ENCODE data around the gene DTX2.
"Not testable (repeated sequence)": the region's sequence is repeated elsewhere in the genome, so short reads cannot be mapped to it uniquely, and the experiment has no call there.

The DTX2 gene

DNA sequence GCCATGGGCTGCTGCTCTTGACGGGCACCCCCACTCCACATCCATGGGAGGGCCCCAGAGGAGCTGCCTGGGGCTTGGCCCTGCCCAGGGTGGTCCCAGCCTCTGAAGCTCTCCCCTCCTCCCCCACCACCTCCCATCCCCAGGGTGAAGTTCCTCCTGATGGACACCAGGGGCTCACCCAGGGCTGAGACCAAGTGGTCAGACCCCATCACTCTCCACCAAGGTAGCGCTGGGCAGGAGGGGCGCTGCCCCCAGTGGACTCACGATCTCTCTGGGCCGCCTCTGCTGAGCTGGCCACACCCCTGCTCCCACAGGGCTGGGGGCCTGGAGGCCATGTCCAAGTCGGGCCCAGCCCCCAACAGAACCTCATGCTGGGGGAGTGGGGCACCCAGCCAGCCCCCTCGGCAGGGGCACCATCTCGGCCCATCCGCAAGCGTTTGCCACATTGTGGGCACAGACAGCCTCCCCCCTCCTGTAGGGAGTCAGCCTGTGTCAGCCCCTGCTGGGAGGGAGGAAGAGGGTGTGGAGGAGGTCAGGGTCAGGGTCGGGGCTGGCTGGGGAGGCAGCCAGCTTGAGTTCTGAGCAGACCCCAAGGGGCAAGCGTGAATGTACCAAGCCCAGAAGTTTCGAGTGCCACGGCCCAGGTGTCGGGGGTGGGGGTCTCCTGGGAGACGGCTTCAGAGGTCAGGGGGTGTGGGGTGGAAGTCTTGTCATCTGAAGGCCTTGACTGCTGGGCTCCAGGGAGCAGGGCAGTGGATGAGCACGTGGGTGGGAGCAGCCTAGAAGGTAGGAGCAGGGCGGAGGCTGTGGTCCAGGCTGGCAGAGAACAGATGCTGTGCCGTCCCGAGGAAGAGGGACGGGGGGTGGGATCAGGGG lies 51.7 kb downstream of the DTX2 start:
- no peak for DNase-seq (ENCODE audit: low read depth)
- TF ChIP-seq, protein P1, sequence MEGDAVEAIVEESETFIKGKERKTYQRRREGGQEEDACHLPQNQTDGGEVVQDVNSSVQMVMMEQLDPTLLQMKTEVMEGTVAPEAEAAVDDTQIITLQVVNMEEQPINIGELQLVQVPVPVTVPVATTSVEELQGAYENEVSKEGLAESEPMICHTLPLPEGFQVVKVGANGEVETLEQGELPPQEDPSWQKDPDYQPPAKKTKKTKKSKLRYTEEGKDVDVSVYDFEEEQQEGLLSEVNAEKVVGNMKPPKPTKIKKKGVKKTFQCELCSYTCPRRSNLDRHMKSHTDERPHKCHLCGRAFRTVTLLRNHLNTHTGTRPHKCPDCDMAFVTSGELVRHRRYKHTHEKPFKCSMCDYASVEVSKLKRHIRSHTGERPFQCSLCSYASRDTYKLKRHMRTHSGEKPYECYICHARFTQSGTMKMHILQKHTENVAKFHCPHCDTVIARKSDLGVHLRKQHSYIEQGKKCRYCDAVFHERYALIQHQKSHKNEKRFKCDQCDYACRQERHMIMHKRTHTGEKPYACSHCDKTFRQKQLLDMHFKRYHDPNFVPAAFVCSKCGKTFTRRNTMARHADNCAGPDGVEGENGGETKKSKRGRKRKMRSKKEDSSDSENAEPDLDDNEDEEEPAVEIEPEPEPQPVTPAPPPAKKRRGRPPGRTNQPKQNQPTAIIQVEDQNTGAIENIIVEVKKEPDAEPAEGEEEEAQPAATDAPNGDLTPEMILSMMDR (IDR thresholded peaks at IDR 0.05; ENCODE audit: control insufficient read depth, insufficient read depth, low read depth, low read length, missing control alignments), result peak; percentile 41
- no peak overlapping the region for H3K4me3 ChIP-seq (ENCODE audit: control insufficient read depth, low read depth, low read length)

DNA sequence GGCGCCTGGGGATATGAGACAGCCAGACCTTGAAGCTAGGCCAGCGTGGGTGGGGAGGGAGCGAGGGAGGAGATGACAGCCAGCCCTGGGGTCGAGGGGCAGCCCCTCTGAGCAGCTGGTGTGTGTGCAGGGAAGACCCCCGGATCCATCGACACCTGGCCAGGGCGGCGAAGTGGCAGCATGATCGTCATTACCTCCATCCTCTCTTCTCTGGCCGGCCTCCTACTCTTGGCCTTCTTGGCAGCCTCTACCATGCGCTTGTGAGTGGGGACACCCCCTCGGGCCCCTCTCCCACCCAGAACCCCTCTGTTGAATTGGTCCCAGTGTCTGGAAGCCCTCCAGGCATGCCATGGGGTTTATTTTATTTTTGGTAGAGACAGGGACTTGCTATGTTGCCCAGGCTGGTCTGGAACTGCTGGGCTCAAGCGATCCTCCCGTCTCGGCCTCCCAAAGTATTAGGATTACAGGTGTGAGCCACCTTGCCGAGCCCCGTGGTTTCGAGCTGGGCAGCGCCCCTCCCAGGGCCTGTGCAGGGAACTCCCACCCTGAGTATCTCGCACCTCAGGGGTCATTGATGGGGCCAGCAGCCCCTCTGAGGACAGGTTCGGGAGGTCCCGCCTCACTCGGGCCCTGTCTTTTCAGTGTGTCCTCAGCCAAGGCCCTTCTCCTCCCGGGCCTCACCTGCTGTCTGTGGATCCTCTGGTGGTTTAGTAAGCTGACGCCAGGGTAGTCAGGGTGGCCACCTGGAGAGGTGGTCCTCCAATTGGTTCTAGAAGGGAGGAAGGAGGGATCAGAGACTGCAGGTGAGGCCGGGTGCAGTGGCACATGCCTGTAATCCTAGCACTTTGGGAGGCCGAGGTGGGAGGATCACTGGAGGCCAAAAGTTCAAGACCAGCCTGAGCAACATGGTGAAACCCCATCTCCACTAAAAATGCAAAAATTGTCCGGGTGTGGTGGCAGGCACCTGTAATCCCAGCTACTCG lies 52.6 kb downstream of the DTX2 start:
- no peak for DNase-seq (ENCODE audit: low read depth)
- TF ChIP-seq, protein P1 (IDR thresholded peaks at IDR 0.05; ENCODE audit: control insufficient read depth, insufficient read depth, low read depth, low read length, missing control alignments), result no peak
- H3K4me3 ChIP-seq (ENCODE audit: control insufficient read depth, low read depth, low read length), result no peak overlapping the region

DNA sequence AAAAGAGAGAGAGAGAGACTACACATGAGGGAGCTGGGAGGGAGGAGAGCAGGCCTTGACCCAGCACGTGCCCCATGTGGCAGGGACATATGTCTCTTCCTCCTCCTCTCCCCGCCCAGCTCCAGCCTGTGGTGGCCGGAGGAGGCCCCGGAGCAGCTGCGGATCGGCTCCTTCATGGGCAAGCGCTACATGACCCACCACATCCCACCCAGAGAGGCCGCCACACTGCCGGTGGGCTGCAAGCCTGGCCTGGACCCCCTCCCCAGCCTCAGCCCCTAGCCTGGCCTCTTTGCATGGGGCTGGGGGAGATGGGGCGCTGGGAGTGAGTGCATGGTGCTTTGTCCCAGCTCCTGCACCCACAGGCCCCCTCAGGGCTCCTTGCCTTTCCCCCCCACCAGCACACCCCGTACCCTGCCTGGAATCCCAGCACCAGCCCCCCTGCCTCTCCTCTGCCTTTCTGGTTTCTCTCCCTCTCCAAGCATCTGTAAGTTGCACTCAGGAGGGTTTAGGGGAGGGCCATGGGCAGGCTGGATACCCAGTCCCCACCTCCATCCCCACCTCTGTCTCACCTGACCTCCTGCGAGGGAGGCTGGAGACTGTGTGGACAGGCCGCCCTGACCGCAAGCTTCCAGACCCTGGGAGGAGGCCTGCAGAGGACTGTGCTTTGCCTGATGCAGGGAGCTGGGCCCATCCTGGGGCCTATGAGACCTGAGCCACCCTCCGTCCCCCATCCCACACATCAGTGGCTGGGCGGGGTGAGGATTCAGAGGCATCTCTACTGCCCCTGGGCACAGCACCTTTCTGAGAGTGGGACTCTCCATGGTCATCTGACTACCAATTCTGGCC lies 53.6 kb downstream of the DTX2 start:
- no peak for DNase-seq (ENCODE audit: low read depth)
- TF ChIP-seq, protein P1 (IDR thresholded peaks at IDR 0.05; ENCODE audit: control insufficient read depth, insufficient read depth, low read depth, low read length, missing control alignments), result no peak
- no peak overlapping the region for H3K4me3 ChIP-seq (ENCODE audit: control insufficient read depth, low read depth, low read length)

DNA sequence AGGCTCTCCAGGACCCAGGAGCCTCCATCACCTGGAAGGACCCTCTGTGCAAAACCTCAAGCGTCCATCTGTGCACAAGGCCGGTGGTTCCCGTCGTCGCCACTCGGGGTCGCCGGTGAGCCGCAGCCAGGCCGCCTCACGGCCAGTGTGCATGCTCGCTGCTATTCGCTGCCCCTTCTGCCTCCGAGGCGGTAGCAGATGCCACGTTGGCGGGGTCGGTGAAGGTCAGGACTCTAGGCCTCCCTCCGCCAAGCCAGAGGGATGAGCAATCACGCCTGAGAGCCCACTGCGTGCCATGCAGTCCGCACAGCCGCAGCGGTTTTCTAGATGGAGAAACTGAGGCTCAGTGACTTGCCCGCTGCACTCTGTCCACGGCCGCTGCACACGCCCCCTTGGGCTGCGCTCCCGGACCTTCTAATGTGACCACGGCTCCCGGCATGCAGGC lies 54.5 kb downstream of the DTX2 start:
- no peak for DNase-seq (ENCODE audit: low read depth)
- TF ChIP-seq, protein P1 (IDR thresholded peaks at IDR 0.05; ENCODE audit: control insufficient read depth, insufficient read depth, low read depth, low read length, missing control alignments), result peak; percentile 77
- H3K4me3 ChIP-seq (ENCODE audit: control insufficient read depth, low read depth, low read length), result no peak overlapping the region

DNA sequence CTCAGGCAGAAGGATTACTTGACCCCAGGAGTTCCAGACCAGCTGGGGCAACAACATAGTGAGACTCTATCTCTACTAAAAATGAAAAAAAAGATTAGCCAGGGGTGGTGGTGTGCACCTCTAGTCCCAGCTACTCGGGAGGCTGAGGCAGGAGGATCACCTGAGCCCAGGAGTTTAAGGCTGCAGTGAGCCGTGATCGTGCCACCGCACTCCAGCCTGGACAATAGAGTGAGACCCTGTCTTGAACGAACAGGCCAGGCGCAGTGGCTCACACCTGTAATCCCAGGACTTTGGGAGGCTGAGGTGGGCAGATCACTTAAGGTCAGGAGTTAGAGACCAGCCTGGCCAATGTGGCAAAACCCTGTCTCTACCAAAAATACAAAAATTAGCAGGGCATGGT lies 55.4 kb downstream of the DTX2 start:
- H3K4me3 ChIP-seq (ENCODE audit: control insufficient read depth, low read depth, low read length); DNase-seq (ENCODE audit: low read depth): not testable (repeated sequence)

DNA sequence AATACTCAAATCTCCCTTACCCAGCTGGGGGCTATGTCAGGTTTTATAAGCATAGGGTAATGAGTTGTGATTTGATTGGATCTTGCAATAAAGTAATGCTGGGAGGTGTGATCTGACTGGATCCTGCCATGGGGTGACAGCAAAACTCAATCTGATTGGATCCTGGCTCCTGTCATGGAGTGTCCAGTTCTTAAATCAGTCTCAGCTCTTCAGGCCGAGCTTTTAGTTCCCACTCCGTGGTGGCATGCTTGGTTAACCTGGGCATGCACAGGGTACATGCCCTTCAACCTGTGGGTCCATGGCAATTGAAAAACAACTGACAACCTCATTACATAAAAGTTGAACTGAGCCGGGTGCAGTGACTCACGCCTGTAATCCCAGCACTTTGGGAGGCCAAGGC lies 64.7 kb downstream of the DTX2 start:
- not testable (repeated sequence) for DNase-seq (ENCODE audit: low read depth); H3K4me3 ChIP-seq (ENCODE audit: control insufficient read depth, low read depth, low read length)

DNA sequence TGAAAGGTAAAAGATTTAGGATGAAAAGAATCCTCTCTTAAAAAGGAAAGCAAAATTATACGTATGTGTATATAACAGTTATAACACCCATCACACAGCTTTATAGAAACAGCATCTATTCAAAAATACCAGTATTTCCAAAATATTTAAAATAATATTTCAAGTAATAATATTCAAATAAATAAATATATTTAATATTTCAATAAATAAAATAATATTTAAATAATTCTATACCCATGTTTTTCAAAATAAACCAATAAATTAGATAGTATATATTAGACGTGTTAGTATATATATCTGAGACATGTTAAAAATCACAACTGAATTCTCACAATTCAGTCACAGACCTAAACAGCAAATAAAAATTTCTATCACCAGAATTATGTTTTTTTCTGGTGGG lies 70.1 kb downstream of the DTX2 start:
- not testable (repeated sequence) for H3K4me3 ChIP-seq (ENCODE audit: control insufficient read depth, low read depth, low read length); DNase-seq (ENCODE audit: low read depth)

DNA sequence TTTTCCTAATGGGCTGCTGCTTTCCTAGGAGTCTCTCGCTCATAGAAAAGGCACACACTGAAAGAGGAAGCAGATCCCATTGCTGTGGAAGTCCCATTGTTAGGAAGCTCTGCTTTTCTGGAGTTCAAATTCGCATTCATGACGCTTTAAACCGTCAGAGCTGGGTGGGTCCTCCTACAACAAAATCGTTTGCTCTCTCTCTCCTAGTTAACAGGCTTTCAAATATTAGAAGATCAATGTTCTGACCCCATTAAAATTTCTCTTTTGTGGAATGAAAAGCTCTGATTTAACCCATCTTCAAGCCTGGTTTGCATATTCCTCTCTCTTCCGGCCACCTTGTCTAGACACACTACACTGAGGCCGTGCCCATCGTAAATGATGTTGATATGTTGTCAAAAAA lies 81.7 kb downstream of the DTX2 start, which contains the start of gene SPDYE16:
SPDYE16 (minus strand) TSS at position 101 of the 400 bp plus-strand sequence. CDS start 1,838 bp downstream, outside the sequence.
- not testable (repeated sequence) for H3K4me3 ChIP-seq (ENCODE audit: control insufficient read depth, low read depth, low read length); DNase-seq (ENCODE audit: low read depth)

DNA sequence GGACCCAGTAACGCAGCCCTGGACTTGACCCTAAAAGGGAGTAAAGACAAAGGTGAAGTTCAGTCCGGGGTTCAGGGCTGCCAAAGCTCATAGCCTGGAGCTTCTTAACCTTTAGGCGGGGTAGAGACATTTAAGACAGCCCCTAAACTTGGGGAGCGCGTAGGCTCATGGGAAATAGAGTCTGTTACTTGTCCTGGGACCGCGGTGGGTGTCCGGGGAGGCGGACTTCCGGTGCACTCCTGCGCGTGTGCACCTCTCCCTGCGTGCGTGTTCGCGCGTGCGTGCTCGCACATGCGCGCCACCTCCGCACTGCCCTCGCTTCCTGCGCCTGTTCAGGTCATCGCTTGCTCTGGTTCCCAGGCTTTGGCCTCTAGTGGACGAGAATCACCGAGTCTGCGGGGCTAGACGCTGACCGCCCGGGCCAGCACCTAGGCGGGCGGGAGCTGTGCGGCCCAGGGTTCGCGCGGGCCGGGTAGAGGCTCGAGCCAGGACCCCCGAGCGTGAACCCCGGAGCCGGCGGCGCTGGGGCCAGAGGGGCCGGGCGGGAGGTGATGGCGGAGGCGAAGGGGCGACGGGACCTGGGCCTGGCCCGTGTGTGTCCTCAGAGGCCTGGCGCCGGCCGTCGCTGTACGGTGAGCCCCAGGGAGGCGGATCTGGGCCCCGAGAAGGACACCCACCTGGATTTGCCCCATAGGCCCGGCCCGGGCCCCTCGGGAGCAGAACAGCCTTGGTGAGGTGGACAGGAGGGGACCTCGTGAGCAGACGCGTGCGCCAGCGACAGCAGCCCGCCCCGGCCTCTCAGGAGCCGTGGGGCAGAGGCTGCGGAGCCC lies 87.7 kb downstream of the DTX2 start:
- peak overlapping the region; percentile 78 for H3K4me3 ChIP-seq (ENCODE audit: control insufficient read depth, low read depth, low read length)
- peak; percentile 61 for DNase-seq (ENCODE audit: low read depth)

DNA sequence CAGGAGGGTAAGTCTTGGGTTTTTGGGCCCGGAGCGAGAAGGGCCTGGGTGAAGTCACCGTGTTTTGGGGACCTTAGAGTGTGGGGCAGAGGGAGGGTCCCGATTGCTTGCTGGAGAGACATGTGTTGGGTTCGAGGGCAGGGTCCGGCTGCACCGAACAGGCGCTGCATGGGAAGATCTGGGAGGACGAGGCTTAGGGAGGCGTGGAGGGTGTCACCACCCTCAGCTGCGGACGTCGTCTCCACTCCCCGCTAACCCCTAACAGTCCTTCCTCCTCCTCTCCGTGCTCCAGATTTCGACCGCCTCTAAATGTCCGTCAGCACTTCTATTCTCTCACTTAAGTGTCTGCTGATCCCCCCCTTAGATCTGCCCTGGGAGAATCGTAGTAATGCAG lies 88.3 kb downstream of the DTX2 start:
- DNase-seq (ENCODE audit: low read depth), result not testable (repeated sequence)
- H3K4me3 ChIP-seq (ENCODE audit: control insufficient read depth, low read depth, low read length), result peak overlapping the region; percentile 78

DNA sequence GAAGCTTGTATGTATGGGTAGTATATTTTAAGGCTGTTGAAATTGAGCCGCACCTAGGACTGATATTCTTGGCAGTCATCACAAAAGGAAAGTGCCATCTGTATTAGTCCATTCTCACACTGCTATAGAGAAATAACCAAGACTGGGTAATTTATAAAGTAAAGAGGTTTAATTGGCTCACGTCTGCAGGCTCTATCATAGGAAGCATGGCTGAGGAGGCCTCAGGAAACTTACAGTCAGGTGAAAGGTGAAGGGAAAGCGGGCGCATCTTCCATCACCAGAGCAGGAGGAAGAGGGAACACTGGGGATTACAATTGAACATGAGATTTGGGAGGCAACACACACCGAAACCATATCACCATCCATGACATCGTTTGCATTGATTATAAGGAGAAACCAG lies 90.5 kb downstream of the DTX2 start:
- not testable (repeated sequence) for H3K4me3 ChIP-seq (ENCODE audit: control insufficient read depth, low read depth, low read length); DNase-seq (ENCODE audit: low read depth)
